HepG2 (cell line): ENCODE results near the gene CASS4. TPM values are rescaled to one million over a fixed set of nuclear protein-coding genes. Genes with fewer than 3 reads are reported as not detected.

Experiments
- NONO ChIP-seq, 2 experiments: fragments of 450-650 bp in 1 of 2; sonication (generic) in 1 of 2; formaldehyde crosslinking in 1 of 2; IDR thresholded peaks in 1 of 2; conservative IDR thresholded peaks in 1 of 2; 2 replicates each; pipeline versions ENCODE4 v1.6.1 to v1.8.0; 2017 to 2022; ENCODE audit warnings: mild to moderate bottlenecking in 1 of 2, missing genetic modification reagents in 1 of 2, moderate library complexity in 1 of 2
- SETDB1 ChIP-seq: sonication (generic); formaldehyde crosslinking; IDR thresholded peaks from 2 replicates; pipeline ENCODE4 v1.5.1; 2020; ENCODE audit warnings: missing genetic modification reagents, mild to moderate bottlenecking, borderline replicate concordance
- TARDBP ChIP-seq: sonication (generic); formaldehyde crosslinking; IDR thresholded peaks from 2 replicates; pipeline ENCODE4 v1.8.0; 2022; ENCODE audit warnings: mild to moderate bottlenecking, missing genetic modification reagents
- TCF7 ChIP-seq: sonication (generic); IDR thresholded peaks from 2 replicates; pipeline ENCODE4 v1.6.1; 2016; ENCODE audit warnings: antibody characterized with exemption, low read depth
- TOPORS ChIP-seq: sonication (generic); formaldehyde crosslinking; IDR thresholded peaks from 2 replicates; pipeline ENCODE4 v1.8.0; 2023; ENCODE audit warnings: mild to moderate bottlenecking, missing genetic modification reagents
- WIZ ChIP-seq: sonication (generic); formaldehyde crosslinking; IDR thresholded peaks from 2 replicates; pipeline ENCODE4 v1.5.1; 2020; ENCODE audit warnings: mild to moderate bottlenecking, missing genetic modification reagents
- ZSCAN9 ChIP-seq: IDR thresholded peaks from 2 replicates; pipeline ENCODE4 v1.6.1; 2016; ENCODE audit warnings: borderline replicate concordance
- polyA plus RNA-seq, 8 experiments: library from polyadenylated mRNA; depleted of rRNA in 3 of 8; stranded (reverse) in 7 of 8; unstranded in 1 of 8; fragments of >200 nt; fragmentation: Illumina TruSeq in 4 of 8; extraction: Trizol in 4 of 8; gene quantifications; 2 replicates each; pipeline versions ENCODE4 v1.2.1 to v1.2.3, GENCODE V29; 2011 to 2016; ENCODE audit warnings: low read depth in 4 of 8, missing spikeins in 1 of 8, mixed read lengths in 1 of 8; ENCODE audit not compliant: insufficient read depth in 1 of 8
- total RNA-seq, 5 experiments: library from RNA; depleted of rRNA; stranded (reverse); fragments of >200 nt; fragmentation: Illumina TruSeq; extraction: Trizol; gene quantifications; 2 replicates each; pipeline ENCODE4 v1.2.3, GENCODE V29; 2016; ENCODE audit warnings: low read depth in 1 of 5
- TF ChIP-seq, protein P1 (sequence below): sonication (generic); formaldehyde crosslinking; IDR thresholded peaks from 2 replicates; pipeline ENCODE4 v1.5.0; 2020; ENCODE audit warnings: mild to moderate bottlenecking, missing genetic modification reagents, borderline replicate concordance
- TF ChIP-seq, protein P2 (sequence below): sonication (generic); formaldehyde crosslinking; IDR thresholded peaks from 2 replicates; pipeline ENCODE4 v1.5.1; 2020; ENCODE audit warnings: missing genetic modification reagents, mild to moderate bottlenecking, borderline replicate concordance
- TF ChIP-seq, protein P3 (sequence below): sonication (generic); formaldehyde crosslinking; IDR thresholded peaks from 2 replicates; pipeline ENCODE4 v1.9.0; 2021; ENCODE audit warnings: missing genetic modification reagents, mild to moderate bottlenecking, borderline replicate concordance
- TF ChIP-seq, protein P4 (sequence below): IDR thresholded peaks from 2 replicates; pipeline ENCODE4 v1.6.1; 2016; ENCODE audit warnings: missing genetic modification reagents, missing compliant biosample characterization
- TF ChIP-seq, protein P5 (sequence below): sonication (generic); formaldehyde crosslinking; IDR thresholded peaks from 2 replicates; pipeline ENCODE4 v1.4.0; 2020; ENCODE audit warnings: mild to moderate bottlenecking, missing genetic modification reagents

Gene CASS4
- total and polyA plus RNA-seq, 2 of the 13 experiments (the other 11 are each of a cell fraction or from before 2014, with no cell fraction given): 0.17 to 0.49 TPM

DNA sequence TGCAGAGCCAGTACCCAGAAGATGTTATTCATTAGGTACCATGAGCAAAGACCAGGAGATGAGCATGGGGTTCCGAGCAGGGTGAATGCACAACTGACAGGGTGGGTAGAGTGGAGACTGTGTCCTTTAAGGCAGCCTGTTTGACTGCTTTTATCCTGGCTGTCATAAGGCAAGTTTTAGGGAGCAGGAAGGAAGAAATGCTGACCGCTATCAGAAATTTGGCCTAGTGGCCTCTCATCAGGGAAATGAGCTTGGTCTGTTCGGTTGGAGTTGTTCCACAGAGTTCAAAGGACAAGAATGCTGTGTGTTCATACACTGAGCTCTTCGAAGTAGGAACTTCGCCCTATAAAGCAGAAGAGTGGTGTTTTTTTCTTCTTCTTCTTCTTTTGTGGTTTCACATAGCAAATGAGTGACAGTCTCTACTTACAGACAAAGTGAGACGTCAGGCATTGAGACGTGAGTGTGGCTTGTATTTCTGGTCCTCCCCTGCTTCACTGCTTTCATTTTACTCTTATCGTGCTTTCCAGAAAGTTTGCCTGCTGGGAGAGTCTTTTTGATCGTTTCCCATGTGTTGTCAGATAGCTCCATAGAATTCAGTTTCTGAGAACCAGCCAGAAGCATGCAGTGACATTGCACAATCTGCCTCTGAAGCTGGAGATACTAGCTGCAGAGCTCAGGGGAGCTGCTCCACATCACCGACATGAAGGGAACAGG, at the start of gene CASS4 (continued):
- TF ChIP-seq, protein P1, sequence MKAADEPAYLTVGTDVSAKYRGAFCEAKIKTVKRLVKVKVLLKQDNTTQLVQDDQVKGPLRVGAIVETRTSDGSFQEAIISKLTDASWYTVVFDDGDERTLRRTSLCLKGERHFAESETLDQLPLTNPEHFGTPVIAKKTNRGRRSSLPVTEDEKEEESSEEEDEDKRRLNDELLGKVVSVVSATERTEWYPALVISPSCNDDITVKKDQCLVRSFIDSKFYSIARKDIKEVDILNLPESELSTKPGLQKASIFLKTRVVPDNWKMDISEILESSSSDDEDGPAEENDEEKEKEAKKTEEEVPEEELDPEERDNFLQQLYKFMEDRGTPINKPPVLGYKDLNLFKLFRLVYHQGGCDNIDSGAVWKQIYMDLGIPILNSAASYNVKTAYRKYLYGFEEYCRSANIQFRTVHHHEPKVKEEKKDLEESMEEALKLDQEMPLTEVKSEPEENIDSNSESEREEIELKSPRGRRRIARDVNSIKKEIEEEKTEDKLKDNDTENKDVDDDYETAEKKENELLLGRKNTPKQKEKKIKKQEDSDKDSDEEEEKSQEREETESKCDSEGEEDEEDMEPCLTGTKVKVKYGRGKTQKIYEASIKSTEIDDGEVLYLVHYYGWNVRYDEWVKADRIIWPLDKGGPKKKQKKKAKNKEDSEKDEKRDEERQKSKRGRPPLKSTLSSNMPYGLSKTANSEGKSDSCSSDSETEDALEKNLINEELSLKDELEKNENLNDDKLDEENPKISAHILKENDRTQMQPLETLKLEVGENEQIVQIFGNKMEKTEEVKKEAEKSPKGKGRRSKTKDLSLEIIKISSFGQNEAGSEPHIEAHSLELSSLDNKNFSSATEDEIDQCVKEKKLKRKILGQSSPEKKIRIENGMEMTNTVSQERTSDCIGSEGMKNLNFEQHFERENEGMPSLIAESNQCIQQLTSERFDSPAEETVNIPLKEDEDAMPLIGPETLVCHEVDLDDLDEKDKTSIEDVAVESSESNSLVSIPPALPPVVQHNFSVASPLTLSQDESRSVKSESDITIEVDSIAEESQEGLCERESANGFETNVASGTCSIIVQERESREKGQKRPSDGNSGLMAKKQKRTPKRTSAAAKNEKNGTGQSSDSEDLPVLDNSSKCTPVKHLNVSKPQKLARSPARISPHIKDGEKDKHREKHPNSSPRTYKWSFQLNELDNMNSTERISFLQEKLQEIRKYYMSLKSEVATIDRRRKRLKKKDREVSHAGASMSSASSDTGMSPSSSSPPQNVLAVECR (CRISPR knock-in tag): no peak; the same call in 1 of the 2 replicates
- TF ChIP-seq WIZ (CRISPR knock-in tag) (no peak), SETDB1 (CRISPR knock-in tag) (no peak), TCF7 (no peak), ZSCAN9 (CRISPR knock-in tag) (no peak), NONO (IDR thresholded peaks at IDR 0.05) (no peak), NONO (CRISPR knock-in tag; conservative IDR thresholded peaks at IDR 0.05) (peak; percentile 32; the same call in 1 of the 2 replicates), TARDBP (CRISPR knock-in tag) (no peak), TOPORS (CRISPR knock-in tag) (no peak)
- TF ChIP-seq, protein P2, sequence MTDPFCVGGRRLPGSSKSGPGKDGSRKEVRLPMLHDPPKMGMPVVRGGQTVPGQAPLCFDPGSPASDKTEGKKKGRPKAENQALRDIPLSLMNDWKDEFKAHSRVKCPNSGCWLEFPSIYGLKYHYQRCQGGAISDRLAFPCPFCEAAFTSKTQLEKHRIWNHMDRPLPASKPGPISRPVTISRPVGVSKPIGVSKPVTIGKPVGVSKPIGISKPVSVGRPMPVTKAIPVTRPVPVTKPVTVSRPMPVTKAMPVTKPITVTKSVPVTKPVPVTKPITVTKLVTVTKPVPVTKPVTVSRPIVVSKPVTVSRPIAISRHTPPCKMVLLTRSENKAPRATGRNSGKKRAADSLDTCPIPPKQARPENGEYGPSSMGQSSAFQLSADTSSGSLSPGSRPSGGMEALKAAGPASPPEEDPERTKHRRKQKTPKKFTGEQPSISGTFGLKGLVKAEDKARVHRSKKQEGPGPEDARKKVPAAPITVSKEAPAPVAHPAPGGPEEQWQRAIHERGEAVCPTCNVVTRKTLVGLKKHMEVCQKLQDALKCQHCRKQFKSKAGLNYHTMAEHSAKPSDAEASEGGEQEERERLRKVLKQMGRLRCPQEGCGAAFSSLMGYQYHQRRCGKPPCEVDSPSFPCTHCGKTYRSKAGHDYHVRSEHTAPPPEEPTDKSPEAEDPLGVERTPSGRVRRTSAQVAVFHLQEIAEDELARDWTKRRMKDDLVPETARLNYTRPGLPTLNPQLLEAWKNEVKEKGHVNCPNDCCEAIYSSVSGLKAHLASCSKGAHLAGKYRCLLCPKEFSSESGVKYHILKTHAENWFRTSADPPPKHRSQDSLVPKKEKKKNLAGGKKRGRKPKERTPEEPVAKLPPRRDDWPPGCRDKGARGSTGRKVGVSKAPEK (CRISPR knock-in tag): no peak
- TF ChIP-seq, protein P3, sequence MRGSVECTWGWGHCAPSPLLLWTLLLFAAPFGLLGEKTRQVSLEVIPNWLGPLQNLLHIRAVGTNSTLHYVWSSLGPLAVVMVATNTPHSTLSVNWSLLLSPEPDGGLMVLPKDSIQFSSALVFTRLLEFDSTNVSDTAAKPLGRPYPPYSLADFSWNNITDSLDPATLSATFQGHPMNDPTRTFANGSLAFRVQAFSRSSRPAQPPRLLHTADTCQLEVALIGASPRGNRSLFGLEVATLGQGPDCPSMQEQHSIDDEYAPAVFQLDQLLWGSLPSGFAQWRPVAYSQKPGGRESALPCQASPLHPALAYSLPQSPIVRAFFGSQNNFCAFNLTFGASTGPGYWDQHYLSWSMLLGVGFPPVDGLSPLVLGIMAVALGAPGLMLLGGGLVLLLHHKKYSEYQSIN (CRISPR knock-in tag): no peak
- TF ChIP-seq, protein P4, sequence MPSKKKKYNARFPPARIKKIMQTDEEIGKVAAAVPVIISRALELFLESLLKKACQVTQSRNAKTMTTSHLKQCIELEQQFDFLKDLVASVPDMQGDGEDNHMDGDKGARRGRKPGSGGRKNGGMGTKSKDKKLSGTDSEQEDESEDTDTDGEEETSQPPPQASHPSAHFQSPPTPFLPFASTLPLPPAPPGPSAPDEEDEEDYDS (CRISPR knock-in tag): no peak
- TF ChIP-seq, protein P5, sequence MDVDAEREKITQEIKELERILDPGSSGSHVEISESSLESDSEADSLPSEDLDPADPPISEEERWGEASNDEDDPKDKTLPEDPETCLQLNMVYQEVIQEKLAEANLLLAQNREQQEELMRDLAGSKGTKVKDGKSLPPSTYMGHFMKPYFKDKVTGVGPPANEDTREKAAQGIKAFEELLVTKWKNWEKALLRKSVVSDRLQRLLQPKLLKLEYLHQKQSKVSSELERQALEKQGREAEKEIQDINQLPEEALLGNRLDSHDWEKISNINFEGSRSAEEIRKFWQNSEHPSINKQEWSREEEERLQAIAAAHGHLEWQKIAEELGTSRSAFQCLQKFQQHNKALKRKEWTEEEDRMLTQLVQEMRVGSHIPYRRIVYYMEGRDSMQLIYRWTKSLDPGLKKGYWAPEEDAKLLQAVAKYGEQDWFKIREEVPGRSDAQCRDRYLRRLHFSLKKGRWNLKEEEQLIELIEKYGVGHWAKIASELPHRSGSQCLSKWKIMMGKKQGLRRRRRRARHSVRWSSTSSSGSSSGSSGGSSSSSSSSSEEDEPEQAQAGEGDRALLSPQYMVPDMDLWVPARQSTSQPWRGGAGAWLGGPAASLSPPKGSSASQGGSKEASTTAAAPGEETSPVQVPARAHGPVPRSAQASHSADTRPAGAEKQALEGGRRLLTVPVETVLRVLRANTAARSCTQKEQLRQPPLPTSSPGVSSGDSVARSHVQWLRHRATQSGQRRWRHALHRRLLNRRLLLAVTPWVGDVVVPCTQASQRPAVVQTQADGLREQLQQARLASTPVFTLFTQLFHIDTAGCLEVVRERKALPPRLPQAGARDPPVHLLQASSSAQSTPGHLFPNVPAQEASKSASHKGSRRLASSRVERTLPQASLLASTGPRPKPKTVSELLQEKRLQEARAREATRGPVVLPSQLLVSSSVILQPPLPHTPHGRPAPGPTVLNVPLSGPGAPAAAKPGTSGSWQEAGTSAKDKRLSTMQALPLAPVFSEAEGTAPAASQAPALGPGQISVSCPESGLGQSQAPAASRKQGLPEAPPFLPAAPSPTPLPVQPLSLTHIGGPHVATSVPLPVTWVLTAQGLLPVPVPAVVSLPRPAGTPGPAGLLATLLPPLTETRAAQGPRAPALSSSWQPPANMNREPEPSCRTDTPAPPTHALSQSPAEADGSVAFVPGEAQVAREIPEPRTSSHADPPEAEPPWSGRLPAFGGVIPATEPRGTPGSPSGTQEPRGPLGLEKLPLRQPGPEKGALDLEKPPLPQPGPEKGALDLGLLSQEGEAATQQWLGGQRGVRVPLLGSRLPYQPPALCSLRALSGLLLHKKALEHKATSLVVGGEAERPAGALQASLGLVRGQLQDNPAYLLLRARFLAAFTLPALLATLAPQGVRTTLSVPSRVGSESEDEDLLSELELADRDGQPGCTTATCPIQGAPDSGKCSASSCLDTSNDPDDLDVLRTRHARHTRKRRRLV (CRISPR knock-in tag): no peak
